Measurements from ENCODE around the gene PRDX5.

The PRDX5 gene

DNA sequence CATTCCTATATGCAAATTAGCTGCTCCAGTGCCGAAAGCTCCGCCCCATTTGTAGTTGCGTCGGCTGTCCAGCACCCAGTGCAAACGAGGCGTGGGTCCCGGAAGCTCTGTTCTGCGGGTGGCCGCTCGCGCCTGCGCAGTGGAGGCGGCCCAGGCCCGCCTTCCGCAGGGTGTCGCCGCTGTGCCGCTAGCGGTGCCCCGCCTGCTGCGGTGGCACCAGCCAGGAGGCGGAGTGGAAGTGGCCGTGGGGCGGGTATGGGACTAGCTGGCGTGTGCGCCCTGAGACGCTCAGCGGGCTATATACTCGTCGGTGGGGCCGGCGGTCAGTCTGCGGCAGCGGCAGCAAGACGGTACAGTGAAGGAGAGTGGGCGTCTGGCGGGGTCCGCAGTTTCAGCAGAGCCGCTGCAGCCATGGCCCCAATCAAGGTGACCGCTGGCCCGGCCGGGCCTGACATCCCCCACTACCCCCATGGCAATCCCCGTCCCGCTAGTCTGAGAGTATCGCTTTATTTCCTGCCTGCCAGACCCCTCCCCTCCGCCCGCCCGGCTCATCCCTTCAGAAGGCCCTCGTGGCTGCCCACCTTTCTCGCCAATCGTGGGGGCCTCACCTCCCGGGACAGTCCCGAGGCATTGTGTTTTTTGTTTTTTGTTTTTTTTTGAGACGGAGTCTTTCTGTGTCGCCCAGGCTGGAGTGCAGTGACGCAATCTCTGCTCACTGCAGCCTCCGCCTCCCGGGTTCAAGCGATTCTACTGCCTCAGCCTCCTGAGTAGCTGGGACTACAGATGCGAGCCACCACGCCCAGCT lies at the start of gene PRDX5:
PRDX5 (plus strand) TSS at position 161 of the 805 bp plus-strand sequence; CDS start at position 256, 95 bp downstream.
- in situ Hi-C loops (cut with MboI; ENCODE audit: low sequenced_read_pairs): no loop called here

DNA sequence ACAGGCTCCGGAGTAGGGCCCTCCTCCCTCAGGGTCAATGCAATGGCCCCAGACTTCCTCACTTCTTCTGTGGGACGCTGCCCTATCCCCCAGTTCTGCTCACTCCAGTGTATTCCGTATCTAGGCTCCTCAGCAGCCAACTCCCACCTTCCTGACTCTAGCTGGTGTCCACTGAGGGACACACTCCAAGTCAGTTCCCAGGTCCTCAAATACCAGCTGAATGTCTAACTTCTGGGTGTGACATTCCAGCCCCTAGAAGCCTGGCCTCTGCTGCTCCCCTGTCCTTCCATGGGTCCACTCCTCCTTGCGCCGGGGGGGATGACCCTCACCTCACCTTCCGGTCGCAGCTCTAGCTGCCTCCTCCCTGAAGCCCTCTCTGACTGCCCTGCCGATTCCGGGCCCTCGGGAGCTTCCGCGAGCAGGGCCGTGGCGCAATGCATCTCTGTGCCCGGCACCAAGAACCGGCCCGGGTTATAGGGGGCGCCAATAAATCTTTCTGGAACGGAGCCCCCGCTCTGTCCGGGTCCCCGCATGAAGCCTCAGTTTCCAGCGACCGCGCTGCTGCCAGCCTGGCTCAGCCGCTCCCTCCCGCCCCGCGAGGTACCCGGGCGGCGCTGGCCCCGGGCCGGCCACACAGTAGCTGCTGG lies 48.9 kb upstream of the PRDX5 start:
- in situ Hi-C loops (cut with MboI; ENCODE audit: low sequenced_read_pairs): no loop called here

DNA sequence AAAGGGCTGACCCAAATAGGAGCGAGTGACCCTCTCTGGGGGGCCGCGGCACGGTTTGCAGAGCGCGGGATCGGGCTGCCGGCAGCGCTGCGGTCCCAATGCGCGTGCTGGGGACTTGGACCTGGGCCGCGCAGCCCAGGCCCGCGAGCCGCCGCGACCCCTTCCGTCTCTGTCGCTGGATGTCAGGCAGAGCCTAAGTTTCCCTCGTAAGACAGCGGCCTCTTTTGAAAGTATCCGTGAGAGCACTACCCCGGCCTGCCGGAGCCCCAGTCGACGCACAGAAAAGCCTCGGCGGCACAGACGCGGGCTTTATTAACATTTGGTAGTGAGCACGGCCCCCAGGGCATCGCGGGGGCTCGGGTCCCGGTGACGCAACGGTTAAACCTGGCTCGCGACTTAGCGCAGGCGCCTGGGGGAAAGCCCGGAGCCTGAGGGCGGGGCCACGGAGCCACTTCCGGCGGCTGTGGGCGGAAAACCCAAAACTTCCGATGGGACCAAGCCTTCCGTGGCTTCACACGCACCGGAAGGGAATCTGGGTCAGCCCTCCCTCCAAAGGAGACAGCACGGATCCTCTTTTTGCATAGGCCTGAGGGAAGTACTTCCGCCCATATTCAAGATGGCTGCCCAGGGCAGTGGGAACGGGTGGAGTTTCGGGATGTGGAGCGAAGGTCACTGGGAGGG lies 48.2 kb upstream of the PRDX5 start:
- in situ Hi-C loops (cut with MboI; ENCODE audit: low sequenced_read_pairs): no loop called here

DNA sequence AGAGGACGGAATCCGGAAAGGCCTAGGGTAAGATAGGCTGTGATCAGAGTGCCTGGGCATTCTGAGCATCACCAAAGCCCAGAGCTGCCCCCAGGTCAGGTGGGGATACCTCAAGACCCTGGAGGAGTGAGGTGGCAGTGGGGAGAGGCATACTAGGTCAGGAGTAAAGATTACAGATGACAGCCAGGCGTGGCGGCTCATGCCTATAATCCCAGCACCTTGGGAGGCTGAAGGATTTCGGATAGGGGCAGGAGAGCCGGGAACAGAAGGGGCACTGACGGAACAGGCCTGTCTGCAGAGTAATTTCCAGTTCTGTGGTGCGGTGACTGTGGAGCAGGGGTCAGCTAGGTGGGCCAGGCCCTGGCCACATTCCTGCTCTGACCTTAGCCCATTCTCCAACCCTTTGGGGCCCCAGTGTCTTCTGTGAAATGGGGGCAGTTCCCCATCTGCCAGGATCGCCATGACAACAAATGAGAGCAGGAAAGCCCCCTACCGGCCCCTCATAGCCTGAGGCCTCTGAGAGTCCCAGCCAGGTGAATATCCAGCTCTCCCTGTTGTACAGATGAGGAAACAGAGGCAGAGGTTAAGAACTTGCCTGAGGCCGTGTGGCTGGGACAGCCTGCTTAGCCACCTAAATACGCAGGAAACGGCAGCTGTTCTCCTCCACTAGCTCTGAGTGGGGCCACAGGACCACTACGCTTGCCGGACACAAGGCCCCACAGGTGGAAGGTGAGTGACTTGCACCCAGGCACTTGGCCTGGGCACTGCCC lies 42.7 kb upstream of the PRDX5 start:
- in situ Hi-C loops (cut with MboI; ENCODE audit: low sequenced_read_pairs): no loop called here

- in situ Hi-C loops (cut with MboI; ENCODE audit: low sequenced_read_pairs): no loop called here
Measured at GRCh38 chr11:64275841-64276240, 42.1 kb upstream of the PRDX5 start.

- in situ Hi-C loops (cut with MboI; ENCODE audit: low sequenced_read_pairs): no loop called here
Measured at GRCh38 chr11:64276653-64277431, 41.1 kb upstream of the PRDX5 start.

GRCh38 chr11:64278576-64279190 lies 39.2 kb upstream of the PRDX5 start:
- in situ Hi-C loops (cut with MboI; ENCODE audit: low sequenced_read_pairs): no loop called here

DNA sequence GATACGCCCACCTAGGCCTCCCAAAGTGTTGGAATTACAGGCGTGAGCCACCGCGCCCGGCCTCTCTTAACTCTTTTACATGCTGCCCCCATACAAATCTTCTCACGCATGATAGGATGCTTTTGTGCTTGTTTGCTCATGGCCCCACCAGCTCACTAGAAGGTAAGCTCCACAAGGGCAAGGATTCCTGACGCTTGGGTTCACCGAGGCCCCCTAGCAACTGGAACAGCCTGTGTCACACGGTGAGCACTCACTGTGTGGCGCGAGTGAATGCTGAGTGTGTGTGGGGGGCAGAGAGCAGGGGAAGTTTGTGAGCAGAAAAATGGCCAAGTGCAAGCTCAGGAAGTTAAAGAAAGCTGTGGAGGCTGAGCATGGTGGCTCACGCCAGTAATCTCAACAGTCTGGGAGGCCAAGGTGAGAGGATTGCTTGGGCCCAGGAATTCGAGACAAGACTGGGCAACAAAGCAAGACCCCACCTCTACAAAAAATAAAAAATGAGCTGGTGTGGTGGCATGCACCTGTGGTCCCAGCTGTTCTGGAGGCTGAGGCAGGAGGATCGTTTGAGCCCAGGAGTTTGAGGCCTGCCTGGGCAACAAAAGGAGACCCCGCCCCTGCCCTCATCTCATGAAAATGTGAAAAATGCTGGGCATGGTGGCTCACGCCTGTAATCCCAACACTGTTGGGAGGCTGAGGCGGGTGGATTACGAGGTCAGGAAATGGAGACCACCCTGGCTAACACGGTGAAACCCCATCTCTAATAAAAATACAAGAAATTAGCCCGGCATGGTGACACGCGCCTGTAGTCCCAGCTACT lies 35.8 kb upstream of the PRDX5 start:
- in situ Hi-C loops (cut with MboI; ENCODE audit: low sequenced_read_pairs): no loop called here

DNA sequence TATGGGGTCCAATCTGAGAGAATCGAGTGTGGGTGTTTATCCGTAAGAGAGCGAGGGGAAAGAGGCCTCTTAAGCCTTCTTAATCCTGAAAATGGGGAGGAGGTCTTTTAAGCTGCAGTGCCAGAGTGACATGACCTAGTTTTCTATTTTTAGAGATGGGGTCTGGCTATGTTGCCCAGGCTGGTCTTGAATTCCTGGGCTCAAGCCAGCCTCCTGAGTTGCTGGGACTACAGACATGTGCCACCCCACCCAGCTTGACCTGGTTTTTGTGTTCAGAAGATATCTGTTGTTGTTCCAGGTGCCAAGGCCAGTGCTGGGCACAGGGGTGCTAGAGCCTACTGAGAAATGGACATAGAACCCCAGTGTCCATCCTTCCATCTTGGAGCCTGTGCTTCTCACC lies 34.8 kb upstream of the PRDX5 start:
- in situ Hi-C loops (cut with MboI; ENCODE audit: low sequenced_read_pairs): no loop called here

DNA sequence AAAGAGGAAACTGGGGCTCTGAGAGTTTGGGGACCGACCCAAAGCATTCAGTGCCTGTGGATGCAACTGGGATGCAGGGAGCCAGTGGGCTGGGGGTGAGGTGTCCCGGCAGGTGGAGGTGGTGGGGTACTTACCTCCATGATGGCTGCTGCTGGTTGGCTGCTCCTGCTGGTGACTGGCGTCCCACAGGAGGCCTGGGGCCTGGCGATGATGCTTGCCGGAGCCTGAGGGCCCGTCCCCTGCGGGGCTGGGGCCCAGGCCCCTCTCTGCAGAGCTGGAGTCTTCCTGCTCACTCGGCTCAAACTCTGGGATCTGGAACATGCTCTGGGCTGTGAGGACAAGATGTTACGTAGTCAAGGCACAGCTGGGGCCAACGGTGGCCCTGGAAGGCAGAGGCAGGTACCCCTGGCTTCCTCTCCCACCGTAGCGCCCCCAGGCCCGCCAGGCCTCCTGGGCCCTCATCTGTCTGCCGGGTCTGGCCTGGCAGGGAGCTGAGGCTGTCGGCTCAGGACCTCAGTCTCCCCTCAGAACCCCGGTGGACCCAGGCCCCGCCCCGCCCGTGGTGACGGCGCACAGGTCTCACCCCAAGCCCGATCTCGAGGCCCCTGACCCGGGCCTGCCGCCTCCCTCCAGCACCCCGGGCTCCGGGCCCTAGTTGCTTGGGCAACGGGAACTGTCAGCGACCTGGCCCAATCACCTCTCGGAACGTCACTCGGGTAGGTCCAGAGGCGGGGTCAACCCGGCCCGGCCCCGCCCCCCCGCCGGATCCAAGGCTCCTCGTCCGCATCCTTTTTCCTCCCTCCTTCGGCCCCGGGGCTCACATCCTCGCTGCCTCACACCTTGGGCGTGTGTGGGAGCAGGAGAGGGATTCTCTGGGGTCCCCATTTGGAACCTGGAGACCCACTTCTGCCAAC lies 33.6 kb upstream of the PRDX5 start, which contains the start of gene BAD:
BAD (minus strand) TSS at position 618 of the 914 bp plus-strand sequence; CDS start at position 321, 297 bp downstream.
- in situ Hi-C loops (cut with MboI; ENCODE audit: low sequenced_read_pairs): no loop called here

- in situ Hi-C loops (cut with MboI; ENCODE audit: low sequenced_read_pairs): no loop called here
Measured at GRCh38 chr11:64284962-64285884, 32.7 kb upstream of the PRDX5 start, which contains the start of gene GPR137. Gene GPR137, plus strand, starts transcription at chr11:64285848. Its CDS starts 677 bp downstream, at chr11:64286525.

GRCh38 chr11:64285885-64286800 lies 31.8 kb upstream of the PRDX5 start:
- in situ Hi-C loops (cut with MboI; ENCODE audit: low sequenced_read_pairs): no loop called here

DNA sequence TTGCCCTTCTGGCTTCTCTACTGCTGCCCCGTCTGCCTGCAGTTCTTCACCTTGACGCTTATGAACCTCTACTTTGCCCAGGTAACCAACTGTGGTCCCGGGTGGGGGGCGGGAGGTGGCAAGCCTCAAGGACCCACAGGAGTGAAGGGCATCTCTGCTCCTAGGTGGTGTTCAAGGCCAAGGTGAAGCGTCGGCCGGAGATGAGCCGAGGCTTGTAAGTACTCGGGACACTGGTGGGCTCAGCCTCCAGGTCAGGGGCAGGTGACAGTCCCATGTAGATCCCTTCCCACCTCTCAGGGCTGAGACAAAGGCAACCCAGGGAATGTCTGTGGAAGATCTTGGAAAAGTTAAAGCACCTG lies 31.1 kb upstream of the PRDX5 start:
- in situ Hi-C loops (cut with MboI; ENCODE audit: low sequenced_read_pairs): no loop called here

DNA sequence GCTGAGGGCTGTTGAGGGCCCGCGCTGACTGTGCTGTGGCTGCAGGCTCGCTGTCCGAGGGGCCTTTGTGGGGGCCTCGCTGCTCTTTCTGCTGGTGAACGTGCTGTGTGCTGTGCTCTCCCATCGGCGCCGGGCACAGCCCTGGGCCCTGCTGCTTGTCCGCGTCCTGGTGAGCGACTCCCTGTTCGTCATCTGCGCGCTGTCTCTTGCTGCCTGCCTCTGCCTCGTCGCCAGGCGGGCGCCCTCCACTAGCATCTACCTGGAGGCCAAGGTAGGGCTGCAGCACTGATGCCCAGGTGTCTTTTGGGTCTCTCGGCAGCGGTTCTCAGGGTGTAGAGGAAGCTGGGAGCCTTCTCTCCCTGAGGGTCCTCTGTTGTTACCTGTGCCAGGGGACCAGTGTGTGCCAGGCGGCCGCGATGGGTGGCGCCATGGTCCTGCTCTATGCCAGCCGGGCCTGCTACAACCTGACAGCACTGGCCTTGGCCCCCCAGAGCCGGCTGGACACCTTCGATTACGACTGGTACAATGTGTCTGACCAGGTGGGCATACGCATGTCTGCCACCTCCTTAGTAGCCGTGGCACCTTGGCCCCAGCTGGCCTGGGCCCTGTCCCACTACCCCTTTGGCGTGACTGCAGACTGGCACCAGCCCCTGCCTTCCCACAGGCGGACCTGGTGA lies 30.1 kb upstream of the PRDX5 start:
- in situ Hi-C loops (cut with MboI; ENCODE audit: low sequenced_read_pairs): no loop called here

GRCh38 chr11:64288353-64288750 lies 29.6 kb upstream of the PRDX5 start:
- in situ Hi-C loops (cut with MboI; ENCODE audit: low sequenced_read_pairs): no loop called here
